ENCODE measurements around the gene TUBGCP3.

DNA sequence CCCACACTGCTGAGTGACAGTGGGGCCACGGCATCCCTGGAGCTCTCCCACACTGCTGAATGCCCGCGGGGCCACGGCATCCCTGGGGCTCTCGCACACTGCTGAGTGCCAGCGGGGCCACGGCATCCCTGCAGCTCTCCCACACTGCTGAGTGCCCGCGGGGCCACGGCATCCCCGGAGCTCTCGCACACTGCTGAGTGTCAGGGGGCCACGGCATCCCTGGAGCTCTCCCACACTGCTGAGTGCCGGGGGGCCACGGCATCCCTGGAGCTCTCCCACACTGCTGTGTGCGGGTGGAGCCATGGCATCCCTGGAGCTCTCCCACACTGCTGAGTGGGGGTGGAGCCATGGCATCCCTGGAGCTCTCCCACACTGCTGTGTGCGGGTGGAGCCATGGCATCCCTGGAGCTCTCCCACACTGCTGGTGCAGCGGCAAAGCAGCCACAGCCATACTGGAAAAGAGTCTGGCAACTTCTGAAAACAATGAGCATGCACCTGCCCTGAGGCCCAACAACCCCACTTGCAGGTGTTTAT, 8.6 kb downstream of the TUBGCP3 start:
- TF ChIP-seq, protein P1, sequence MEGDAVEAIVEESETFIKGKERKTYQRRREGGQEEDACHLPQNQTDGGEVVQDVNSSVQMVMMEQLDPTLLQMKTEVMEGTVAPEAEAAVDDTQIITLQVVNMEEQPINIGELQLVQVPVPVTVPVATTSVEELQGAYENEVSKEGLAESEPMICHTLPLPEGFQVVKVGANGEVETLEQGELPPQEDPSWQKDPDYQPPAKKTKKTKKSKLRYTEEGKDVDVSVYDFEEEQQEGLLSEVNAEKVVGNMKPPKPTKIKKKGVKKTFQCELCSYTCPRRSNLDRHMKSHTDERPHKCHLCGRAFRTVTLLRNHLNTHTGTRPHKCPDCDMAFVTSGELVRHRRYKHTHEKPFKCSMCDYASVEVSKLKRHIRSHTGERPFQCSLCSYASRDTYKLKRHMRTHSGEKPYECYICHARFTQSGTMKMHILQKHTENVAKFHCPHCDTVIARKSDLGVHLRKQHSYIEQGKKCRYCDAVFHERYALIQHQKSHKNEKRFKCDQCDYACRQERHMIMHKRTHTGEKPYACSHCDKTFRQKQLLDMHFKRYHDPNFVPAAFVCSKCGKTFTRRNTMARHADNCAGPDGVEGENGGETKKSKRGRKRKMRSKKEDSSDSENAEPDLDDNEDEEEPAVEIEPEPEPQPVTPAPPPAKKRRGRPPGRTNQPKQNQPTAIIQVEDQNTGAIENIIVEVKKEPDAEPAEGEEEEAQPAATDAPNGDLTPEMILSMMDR (IDR thresholded peaks at IDR 0.05) = no peak
- no peak for TF ChIP-seq EZH2 (IDR thresholded peaks at IDR 0.05; ENCODE audit: borderline replicate concordance, insufficient read depth, low read depth, low read length, poor library complexity, severe bottlenecking)

All from B cell (primary cell).